ENCODE measurements around the gene DBN1. TPM values are rescaled to one million over a fixed set of nuclear protein-coding genes. Genes with fewer than 3 reads are reported as not detected.

The DBN1 gene
- total and polyA plus RNA-seq, 4 donors = 23.7 to 140 (median 67.6) TPM

DNA sequence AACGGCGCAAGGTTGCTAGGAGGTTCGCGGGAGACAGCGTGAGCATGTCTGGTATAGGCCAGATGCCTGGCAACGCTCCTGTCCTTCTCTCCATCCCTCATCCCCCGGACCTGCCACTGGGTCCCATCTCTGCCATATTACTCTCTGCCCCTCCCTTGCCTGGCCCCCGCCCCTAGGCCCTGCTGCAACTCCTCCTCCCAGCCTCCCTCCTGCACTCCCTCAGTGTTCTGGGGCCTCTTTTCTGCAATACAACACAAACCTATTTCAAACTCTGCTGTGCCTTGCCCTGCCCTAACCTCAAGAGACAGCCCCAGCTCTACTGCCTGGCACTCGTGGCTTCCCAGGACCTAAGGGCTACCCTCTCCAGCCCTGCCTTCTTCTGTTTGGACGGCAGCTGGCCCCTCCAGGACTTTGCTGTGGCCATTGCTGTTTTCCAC lies 8.9 kb upstream of the DBN1 start:
- no peak for ATAC-seq (ENCODE audit: low FRiP score)
- DNase-seq = no peak
- Histone ChIP-seq H3K4me1 (ENCODE audit: control insufficient read depth in 1 of 2, insufficient read depth in 2 of 2, low read length in 2 of 2) (no peaks in the 10 kb centered on the region), H3K9me3 (ENCODE audit: control insufficient read depth, low read length) (no peaks in the 10 kb centered on the region), H3K27me3 (ENCODE audit: control insufficient read depth in 1 of 2, insufficient read depth in 2 of 2, low read length in 1 of 2) (no peaks in the 10 kb centered on the region), H3K27ac (ENCODE audit: low read depth in 1 of 2, low read length in 2 of 2) (peak overlapping the region in 1 of 2 donors; percentile 2), H3K36me3 (ENCODE audit: control insufficient read depth in 1 of 2, insufficient read depth in 2 of 2, low read length in 1 of 2) (peaks cover 0 to 2% of the 10 kb centered on the region in 2 donors), H3K4me3 (ENCODE audit: low read length in 2 of 2) (no peak overlapping the region)
- intact Hi-C loops (cut with DNase I) = no loop called here
- WGBS, 2 donors = 57 to 62% methylated on average over 10 of the region's 10 CpGs

DNA sequence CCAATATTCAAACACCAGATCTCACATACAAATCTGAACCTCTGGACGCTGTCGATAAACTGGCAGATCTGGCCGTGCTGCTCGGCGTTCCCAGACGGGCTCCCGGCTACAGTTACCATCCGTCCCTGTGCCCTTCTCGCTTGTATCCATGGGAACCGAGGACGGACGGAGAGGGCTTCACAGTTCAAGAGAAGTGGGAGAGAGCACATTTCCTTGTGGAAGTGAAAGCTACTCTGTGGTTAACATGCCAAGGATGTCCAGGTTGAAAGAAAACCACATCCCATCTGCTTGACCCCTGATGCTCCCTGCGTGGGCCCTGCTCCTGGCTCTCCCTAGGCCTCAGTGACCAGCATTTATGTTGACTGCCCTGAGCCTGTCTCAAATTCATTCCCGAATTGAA lies 6.3 kb upstream of the DBN1 start:
- Histone ChIP-seq H3K4me3 (ENCODE audit: low read length in 2 of 2) (no peak overlapping the region), H3K27me3 (ENCODE audit: control insufficient read depth in 1 of 2, insufficient read depth in 2 of 2, low read length in 1 of 2) (no peaks in the 10 kb centered on the region), H3K9me3 (ENCODE audit: control insufficient read depth, low read length) (no peaks in the 10 kb centered on the region), H3K36me3 (ENCODE audit: control insufficient read depth in 1 of 2, insufficient read depth in 2 of 2, low read length in 1 of 2) (no peaks in the 10 kb centered on the region), H3K4me1 (ENCODE audit: control insufficient read depth in 1 of 2, insufficient read depth in 2 of 2, low read length in 2 of 2) (no peaks in the 10 kb centered on the region), H3K27ac (ENCODE audit: low read depth in 1 of 2, low read length in 2 of 2) (peak overlapping the region in 1 of 2 donors; percentile 73)
- DNase-seq (peak in 1 of 2 donors; percentile 80), ATAC-seq (ENCODE audit: low FRiP score) (peak; percentile 47)
- intact Hi-C loops (cut with DNase I) = no loop called here
- WGBS, 2 donors = 5 to 6% methylated on average over 14 of the region's 14 CpGs

GRCh38 chr5:177478711-177479646 lies 5.5 kb upstream of the DBN1 start:
- peak; percentile 88 to 89 for DNase-seq
- Histone ChIP-seq H3K4me3 (ENCODE audit: low read length in 2 of 2) (no peak overlapping the region), H3K4me1 (ENCODE audit: control insufficient read depth in 1 of 2, insufficient read depth in 2 of 2, low read length in 2 of 2) (no peaks in the 10 kb centered on the region), H3K36me3 (ENCODE audit: control insufficient read depth in 1 of 2, insufficient read depth in 2 of 2, low read length in 1 of 2) (no peaks in the 10 kb centered on the region), H3K27me3 (ENCODE audit: control insufficient read depth in 1 of 2, insufficient read depth in 2 of 2, low read length in 1 of 2) (no peaks in the 10 kb centered on the region), H3K27ac (ENCODE audit: low read depth in 1 of 2, low read length in 2 of 2) (peak overlapping the region in 1 of 2 donors; percentile 73), H3K9me3 (ENCODE audit: control insufficient read depth, low read length) (no peaks in the 10 kb centered on the region)
- 11 to 13% methylated on average over 18 of the region's 18 CpGs for WGBS, 2 donors
- intact Hi-C loops (cut with DNase I) = no loop called here
- ATAC-seq (ENCODE audit: low FRiP score) = peak; percentile 62

GRCh38 chr5:177477701-177478477 lies 4.5 kb upstream of the DBN1 start:
- Histone ChIP-seq H3K27me3 (ENCODE audit: control insufficient read depth in 1 of 2, insufficient read depth in 2 of 2, low read length in 1 of 2) (no peaks in the 10 kb centered on the region), H3K9me3 (ENCODE audit: control insufficient read depth, low read length) (no peaks in the 10 kb centered on the region), H3K4me1 (ENCODE audit: control insufficient read depth in 1 of 2, insufficient read depth in 2 of 2, low read length in 2 of 2) (no peaks in the 10 kb centered on the region), H3K4me3 (ENCODE audit: low read length in 2 of 2) (no peak overlapping the region), H3K27ac (ENCODE audit: low read depth in 1 of 2, low read length in 2 of 2) (peak overlapping the region in 1 of 2 donors; percentile 0), H3K36me3 (ENCODE audit: control insufficient read depth in 1 of 2, insufficient read depth in 2 of 2, low read length in 1 of 2) (no peaks in the 10 kb centered on the region)
- no peak for DNase-seq
- ATAC-seq (ENCODE audit: low FRiP score) = no peak
- WGBS, 2 donors = 82 to 84% methylated on average over 13 of the region's 13 CpGs
- intact Hi-C loops (cut with DNase I) = no loop called here

DNA sequence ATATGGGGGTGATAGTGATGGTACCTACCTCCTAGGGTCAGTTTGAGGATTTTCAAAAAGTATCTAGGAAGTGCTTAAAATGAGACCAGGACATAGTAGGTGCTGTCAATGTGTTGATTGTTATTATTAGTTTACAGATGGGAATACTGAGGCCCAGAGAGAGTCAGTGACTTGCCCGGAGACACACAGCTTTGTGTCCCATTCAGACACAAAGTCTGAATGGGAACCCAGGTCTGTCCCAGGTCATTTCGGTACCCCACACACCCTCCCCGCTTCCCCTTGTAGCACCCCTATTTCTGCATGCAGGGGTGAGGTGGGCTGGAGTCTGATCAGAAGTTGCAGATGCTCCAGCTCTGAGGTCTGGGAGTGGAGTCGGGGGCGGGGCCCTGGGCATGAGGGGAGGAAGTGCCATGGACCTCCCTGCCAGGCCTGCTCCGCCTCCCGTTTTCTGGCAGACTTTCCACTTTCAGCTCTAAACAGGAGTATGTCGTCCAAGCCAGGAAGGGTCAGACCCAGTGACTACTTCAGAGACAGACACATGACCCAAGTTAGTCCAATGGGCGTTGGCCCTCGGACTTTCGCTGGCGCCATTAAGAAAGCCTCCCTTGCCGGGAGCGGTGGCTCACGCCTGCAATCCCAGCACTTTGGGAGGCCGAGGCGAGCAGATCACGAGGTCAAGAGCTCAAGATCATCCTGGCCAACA lies 3.2 kb upstream of the DBN1 start:
- Histone ChIP-seq H3K9me3 (ENCODE audit: control insufficient read depth, low read length) (no peaks in the 10 kb centered on the region), H3K36me3 (ENCODE audit: control insufficient read depth in 1 of 2, insufficient read depth in 2 of 2, low read length in 1 of 2) (no peaks in the 10 kb centered on the region), H3K27me3 (ENCODE audit: control insufficient read depth in 1 of 2, insufficient read depth in 2 of 2, low read length in 1 of 2) (no peaks in the 10 kb centered on the region), H3K4me1 (ENCODE audit: control insufficient read depth in 1 of 2, insufficient read depth in 2 of 2, low read length in 2 of 2) (no peaks in the 10 kb centered on the region), H3K4me3 (ENCODE audit: low read length in 2 of 2) (no peak overlapping the region), H3K27ac (ENCODE audit: low read depth in 1 of 2, low read length in 2 of 2) (peak overlapping the region in 1 of 2 donors; percentile 19)
- DNase-seq (peak; percentile 91 to 92), ATAC-seq (ENCODE audit: low FRiP score) (peak; percentile 41)
- 26 to 29% methylated on average over 18 of the region's 18 CpGs for WGBS, 2 donors
- intact Hi-C loops (cut with DNase I) = no loop called here

DNA sequence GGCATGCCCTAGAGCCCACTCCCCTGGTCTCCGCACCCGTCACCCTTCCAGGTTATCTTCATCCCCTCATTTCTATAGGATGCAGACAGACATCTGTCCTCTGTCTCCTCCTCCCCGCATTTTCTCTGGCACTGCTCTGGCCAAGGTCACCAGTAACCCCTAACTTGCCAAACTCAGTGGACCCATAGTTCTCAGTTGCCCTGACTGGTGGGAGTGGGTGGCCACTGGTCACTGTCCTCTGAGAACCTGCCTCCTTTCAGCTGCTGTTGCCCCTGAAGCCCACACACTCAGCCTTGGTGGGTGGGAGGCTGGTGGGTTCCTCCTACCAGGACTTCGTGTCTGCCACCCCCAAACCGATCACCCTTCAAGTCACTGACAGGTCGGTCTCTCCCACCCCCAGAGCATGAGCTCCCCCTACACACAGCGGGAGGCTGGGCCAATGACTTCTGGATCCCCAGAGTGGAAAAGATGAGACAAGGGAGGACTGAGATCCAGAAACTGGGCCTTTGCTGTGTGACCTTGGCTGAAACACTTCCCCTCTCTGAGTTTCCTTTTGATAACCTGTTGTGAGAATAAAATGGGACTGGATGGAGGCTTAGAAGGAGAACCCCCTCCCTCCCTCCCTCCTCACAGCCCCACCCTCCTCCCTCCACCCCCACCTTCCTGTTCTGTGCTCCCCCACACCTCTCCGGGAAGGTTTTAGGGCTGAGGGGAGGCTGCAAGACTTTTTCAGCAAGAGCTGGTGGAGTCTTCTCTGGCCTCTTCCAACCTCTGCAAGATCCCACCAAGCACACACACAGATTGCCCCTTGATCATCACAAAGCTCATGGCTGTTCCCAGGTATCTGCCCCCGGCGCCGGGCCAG lies 2.4 kb upstream of the DBN1 start:
- H3K4me3 ChIP-seq (ENCODE audit: low read length in 2 of 2) = no peak overlapping the region
- intact Hi-C loops (cut with DNase I) = no loop called here
- H3K36me3 ChIP-seq (ENCODE audit: control insufficient read depth in 1 of 2, insufficient read depth in 2 of 2, low read length in 1 of 2) = no peaks in the 10 kb centered on the region
- 24 to 25% methylated on average over 11 of the region's 11 CpGs for WGBS, 2 donors
- H3K4me1 ChIP-seq (ENCODE audit: control insufficient read depth in 1 of 2, insufficient read depth in 2 of 2, low read length in 2 of 2) = no peaks in the 10 kb centered on the region
- H3K9me3 ChIP-seq (ENCODE audit: control insufficient read depth, low read length) = no peaks in the 10 kb centered on the region
- no peak overlapping the region for H3K27ac ChIP-seq (ENCODE audit: low read depth in 1 of 2, low read length in 2 of 2)
- ATAC-seq (ENCODE audit: low FRiP score) (no peak), DNase-seq (no peak)
- H3K27me3 ChIP-seq (ENCODE audit: control insufficient read depth in 1 of 2, insufficient read depth in 2 of 2, low read length in 1 of 2) = no peaks in the 10 kb centered on the region

DNA sequence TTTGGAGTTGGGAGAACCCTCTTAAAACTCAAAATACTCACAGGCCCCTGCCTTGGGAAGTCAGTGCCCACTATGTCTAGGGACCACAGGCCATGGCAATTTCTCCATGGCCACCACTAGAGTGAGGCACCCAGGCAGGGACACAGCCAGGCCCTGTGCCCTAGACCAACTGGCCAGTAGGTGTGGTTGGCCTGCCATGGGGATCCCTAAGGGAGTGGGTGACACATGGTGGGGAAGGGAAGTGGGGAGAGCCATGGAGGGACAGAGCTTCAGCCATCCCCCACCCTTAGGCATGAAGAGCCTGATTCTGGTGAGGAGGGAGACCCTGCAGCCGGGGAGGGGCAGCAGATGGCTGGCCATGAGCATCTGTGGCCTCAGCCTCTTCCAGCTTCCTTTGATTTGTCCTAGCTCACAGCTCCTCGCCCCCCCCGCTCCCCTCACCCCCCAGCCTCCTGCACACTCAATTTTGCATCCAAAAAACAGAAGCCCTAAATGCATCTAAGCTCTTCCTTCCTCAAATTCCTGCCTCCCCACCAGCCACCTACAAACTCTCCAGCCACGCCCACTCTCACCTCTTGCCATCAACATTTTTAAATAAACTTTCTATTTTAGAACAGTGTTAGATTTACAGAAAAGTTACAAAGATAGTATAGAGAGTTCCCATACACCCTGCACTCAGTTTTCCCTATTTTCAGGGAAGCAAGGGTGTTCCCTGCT lies 1.6 kb upstream of the DBN1 start:
- ATAC-seq (ENCODE audit: low FRiP score) = no peak
- no peaks in the 10 kb centered on the region for H3K9me3 ChIP-seq (ENCODE audit: control insufficient read depth, low read length)
- H3K4me3 ChIP-seq (ENCODE audit: low read length in 2 of 2) = no peak overlapping the region
- no peaks in the 10 kb centered on the region for H3K4me1 ChIP-seq (ENCODE audit: control insufficient read depth in 1 of 2, insufficient read depth in 2 of 2, low read length in 2 of 2)
- no peaks in the 10 kb centered on the region for H3K27me3 ChIP-seq (ENCODE audit: control insufficient read depth in 1 of 2, insufficient read depth in 2 of 2, low read length in 1 of 2)
- 14 to 18% methylated on average over 4 of the region's 4 CpGs for WGBS, 2 donors
- DNase-seq = no peak
- no peaks in the 10 kb centered on the region for H3K36me3 ChIP-seq (ENCODE audit: control insufficient read depth in 1 of 2, insufficient read depth in 2 of 2, low read length in 1 of 2)
- intact Hi-C loops (cut with DNase I) = no loop called here
- H3K27ac ChIP-seq (ENCODE audit: low read depth in 1 of 2, low read length in 2 of 2) = no peak overlapping the region

Data from aorta (tissue), 5 donors.